Astrocyte (in vitro differentiated cells and primary cell): Measurements from ENCODE around the gene PLEKHG4. TPM values are rescaled to one million over a fixed set of nuclear protein-coding genes. Genes with fewer than 3 reads are reported as not detected.

Experiments
- DNase-seq: peaks from one replicate; pipeline ENCODE4 v3.0.0-alpha.2; 2010; ENCODE audit warnings: low read depth
- FAIRE-seq: peaks from 2 replicates; lab custom pipeline; 2011; peaks lifted over from hg19 to GRCh38; lab: Jason Lieb, UNC
- H2AFZ ChIP-seq: 2 replicates; pipeline ENCODE4 v1.6.0; 2012; ENCODE audit warnings: low read depth, low read length, inconsistent platforms
- H3K27ac ChIP-seq: 2 replicates; pipeline ENCODE4 v1.5.1; 2011; ENCODE audit warnings: low read depth, low read length, inconsistent platforms
- H3K27me3 ChIP-seq: 2 replicates; pipeline ENCODE4 v1.6.0; 2011; ENCODE audit warnings: low read length, inconsistent platforms; ENCODE audit not compliant: insufficient read depth
- H3K36me3 ChIP-seq: 2 replicates; pipeline ENCODE4 v1.5.1; 2011; ENCODE audit warnings: low read length, inconsistent platforms; ENCODE audit not compliant: insufficient read depth
- H3K4me1 ChIP-seq: 2 replicates; pipeline ENCODE4 v1.5.1; 2011; ENCODE audit warnings: low read length, inconsistent platforms; ENCODE audit not compliant: insufficient read depth
- H3K4me2 ChIP-seq: 2 replicates; pipeline ENCODE4 v1.6.0; 2012; ENCODE audit warnings: low read length, inconsistent platforms
- H3K4me3 ChIP-seq: 2 replicates; pipeline ENCODE4 v1.5.1; 2011; ENCODE audit warnings: low read depth, mild to moderate bottlenecking, low read length, inconsistent platforms; ENCODE audit not compliant: insufficient read depth
- H3K79me2 ChIP-seq: 2 replicates; pipeline ENCODE4 v1.6.0; 2012; ENCODE audit warnings: mild to moderate bottlenecking, low read length, inconsistent platforms; ENCODE audit not compliant: insufficient read depth
- H3K9ac ChIP-seq: 2 replicates; pipeline ENCODE4 v1.6.0; 2012; ENCODE audit warnings: mild to moderate bottlenecking, low read length, inconsistent platforms
- H3K9me3 ChIP-seq: 2 replicates; pipeline ENCODE4 v1.5.1; 2012; ENCODE audit warnings: low read depth, mild to moderate bottlenecking, low read length, inconsistent platforms; ENCODE audit not compliant: insufficient read depth
- H4K20me1 ChIP-seq: 2 replicates; pipeline ENCODE4 v1.6.0; 2012; ENCODE audit warnings: low read length, inconsistent platforms; ENCODE audit not compliant: insufficient read depth
- H3K27ac Mint-ChIP-seq: one replicate; pipeline ENCODE4 v1.8.0; 2021; ENCODE audit warnings: mild to moderate bottlenecking, mixed read lengths; ENCODE audit not compliant: unreplicated experiment
- H3K27me3 Mint-ChIP-seq: one replicate; pipeline ENCODE4 v1.8.0; 2021; ENCODE audit warnings: low read depth, mixed read lengths; ENCODE audit not compliant: unreplicated experiment
- H3K36me3 Mint-ChIP-seq: one replicate; pipeline ENCODE4 v1.8.0; 2021; ENCODE audit warnings: low read depth, mixed read lengths; ENCODE audit not compliant: unreplicated experiment
- H3K4me1 Mint-ChIP-seq: one replicate; pipeline ENCODE4 v1.8.0; 2021; ENCODE audit warnings: low read depth, mixed read lengths; ENCODE audit not compliant: unreplicated experiment
- H3K4me3 Mint-ChIP-seq: one replicate; pipeline ENCODE4 v1.8.0; 2021; ENCODE audit warnings: mild to moderate bottlenecking, moderate library complexity, mixed read lengths; ENCODE audit not compliant: unreplicated experiment
- H3K9me3 Mint-ChIP-seq: one replicate; pipeline ENCODE4 v1.8.0; 2021; ENCODE audit warnings: mild to moderate bottlenecking, mixed read lengths; ENCODE audit not compliant: unreplicated experiment
- EZH2 ChIP-seq: IDR thresholded peaks from 2 replicates; pipeline ENCODE4 v1.6.1; 2012; ENCODE audit warnings: mild to moderate bottlenecking, low read length, inconsistent platforms; ENCODE audit not compliant: insufficient read depth
- total RNA-seq: library from RNA; stranded (reverse); gene quantifications from 2 replicates; pipeline ENCODE4 v1.2.1, GENCODE V29; 2021
- TF ChIP-seq, protein P1 (sequence below): IDR thresholded peaks from 2 replicates; pipeline ENCODE4 v1.5.1; 2011; ENCODE audit warnings: low read depth, mild to moderate bottlenecking, inconsistent platforms, low read length, moderate library complexity; ENCODE audit not compliant: insufficient read depth

The PLEKHG4 gene
- total RNA-seq, 1 donor from 2014 or later, result 2.4 TPM

DNA sequence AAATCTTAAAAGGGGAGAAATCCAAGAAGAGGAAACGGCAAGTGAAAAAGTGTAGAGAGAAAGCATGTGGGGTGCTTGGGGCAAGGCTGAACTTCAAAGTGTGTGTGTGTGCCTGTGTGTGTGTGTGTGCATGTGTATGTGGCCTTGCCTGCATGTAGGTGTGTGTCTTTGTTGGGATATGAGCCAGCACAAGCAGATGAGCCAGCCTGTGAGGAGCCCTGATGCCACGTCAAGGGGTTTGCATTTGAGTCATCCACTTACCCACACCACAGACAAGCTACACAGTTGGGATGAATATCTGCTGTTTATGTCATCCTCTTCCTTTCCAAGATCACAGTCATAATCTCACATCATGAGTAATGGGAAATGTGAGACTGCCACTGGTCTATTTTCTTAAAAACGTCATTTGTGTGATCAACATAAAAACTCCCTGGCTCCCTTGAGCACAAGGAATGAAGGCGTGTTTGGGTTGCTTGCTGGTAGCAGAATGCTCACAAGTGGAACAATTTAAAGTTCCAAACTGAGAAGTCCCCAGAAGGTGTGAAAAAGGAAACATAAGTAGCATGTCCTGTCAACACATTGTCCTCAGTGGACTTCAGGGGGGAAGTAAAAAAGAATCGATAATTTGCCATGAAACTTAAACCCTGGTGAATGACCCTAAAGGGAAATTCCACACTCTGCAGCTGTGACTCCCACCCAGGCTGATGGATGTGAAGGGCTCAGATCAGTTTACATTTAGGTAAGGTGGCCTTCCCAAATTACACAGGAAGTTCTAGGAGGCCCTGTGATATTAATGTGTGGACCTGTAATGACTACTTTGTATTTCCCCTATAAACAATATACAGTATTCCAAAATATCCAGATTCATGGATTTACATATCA, 32.5 kb downstream of the PLEKHG4 start:
- no peak overlapping the region for H3K4me3 ChIP-seq
- peaks cover 16% of the 10 kb centered on the region for H3K4me1 Mint-ChIP-seq
- no peaks in the 10 kb centered on the region for H3K79me2 ChIP-seq
- H3K27me3 ChIP-seq, result no peaks in the 10 kb centered on the region
- no peaks in the 10 kb centered on the region for H3K9me3 Mint-ChIP-seq
- H3K36me3 Mint-ChIP-seq, result peaks cover 2% of the 10 kb centered on the region
- H3K27me3 Mint-ChIP-seq, result peaks cover 18% of the 10 kb centered on the region
- H3K27ac Mint-ChIP-seq, result peak overlapping the region; percentile 87
- no peaks in the 10 kb centered on the region for H3K9me3 ChIP-seq
- no peak overlapping the region for H3K4me3 Mint-ChIP-seq
- TF ChIP-seq, protein P1, sequence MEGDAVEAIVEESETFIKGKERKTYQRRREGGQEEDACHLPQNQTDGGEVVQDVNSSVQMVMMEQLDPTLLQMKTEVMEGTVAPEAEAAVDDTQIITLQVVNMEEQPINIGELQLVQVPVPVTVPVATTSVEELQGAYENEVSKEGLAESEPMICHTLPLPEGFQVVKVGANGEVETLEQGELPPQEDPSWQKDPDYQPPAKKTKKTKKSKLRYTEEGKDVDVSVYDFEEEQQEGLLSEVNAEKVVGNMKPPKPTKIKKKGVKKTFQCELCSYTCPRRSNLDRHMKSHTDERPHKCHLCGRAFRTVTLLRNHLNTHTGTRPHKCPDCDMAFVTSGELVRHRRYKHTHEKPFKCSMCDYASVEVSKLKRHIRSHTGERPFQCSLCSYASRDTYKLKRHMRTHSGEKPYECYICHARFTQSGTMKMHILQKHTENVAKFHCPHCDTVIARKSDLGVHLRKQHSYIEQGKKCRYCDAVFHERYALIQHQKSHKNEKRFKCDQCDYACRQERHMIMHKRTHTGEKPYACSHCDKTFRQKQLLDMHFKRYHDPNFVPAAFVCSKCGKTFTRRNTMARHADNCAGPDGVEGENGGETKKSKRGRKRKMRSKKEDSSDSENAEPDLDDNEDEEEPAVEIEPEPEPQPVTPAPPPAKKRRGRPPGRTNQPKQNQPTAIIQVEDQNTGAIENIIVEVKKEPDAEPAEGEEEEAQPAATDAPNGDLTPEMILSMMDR, result no peak
- TF ChIP-seq EZH2, result no peak
- peak; percentile 91 for FAIRE-seq
- peak overlapping the region; percentile 88 for H3K27ac ChIP-seq
- H3K4me1 ChIP-seq, result peaks cover 18% of the 10 kb centered on the region
- peak; percentile 100 for DNase-seq
- H3K9ac ChIP-seq, result peak overlapping the region; percentile 70
- H3K4me2 ChIP-seq, result peak overlapping the region; percentile 60
- no peaks in the 10 kb centered on the region for H3K36me3 ChIP-seq
- no peak overlapping the region for H2AFZ ChIP-seq
- H4K20me1 ChIP-seq, result no peaks in the 10 kb centered on the region

DNA sequence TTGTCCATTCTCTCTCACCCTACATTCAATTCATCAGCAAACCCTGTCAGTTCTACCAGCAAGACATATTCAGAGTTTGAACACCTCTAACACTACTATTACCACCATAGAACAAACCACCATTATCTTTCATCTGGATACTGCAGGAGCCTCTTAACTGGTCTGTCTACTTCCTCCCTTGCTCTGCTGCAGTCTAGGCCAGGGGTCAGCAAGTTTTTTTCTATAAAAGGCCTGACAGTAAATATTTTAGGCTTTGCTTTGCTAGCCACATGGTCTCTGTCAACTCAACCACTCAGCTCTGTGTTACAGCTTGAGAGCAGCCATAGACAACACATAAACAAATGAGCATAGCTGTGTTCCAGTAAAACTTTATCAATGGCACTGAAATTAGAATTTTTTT, 33.4 kb downstream of the PLEKHG4 start:
- Histone ChIP-seq H3K79me2 (no peaks in the 10 kb centered on the region), H3K36me3 (no peaks in the 10 kb centered on the region), H4K20me1 (no peaks in the 10 kb centered on the region), H3K4me2 (peak overlapping the region; percentile 60), H3K4me3 (no peak overlapping the region), H3K4me1 (peaks cover 18% of the 10 kb centered on the region), H2AFZ (peak overlapping the region; percentile 6), H3K27ac (peak overlapping the region; percentile 88), H3K9me3 (no peaks in the 10 kb centered on the region), H3K9ac (peak overlapping the region; percentile 70), H3K27me3 (no peaks in the 10 kb centered on the region)
- Mint-ChIP-seq H3K4me1 (peaks cover 16% of the 10 kb centered on the region), H3K9me3 (no peaks in the 10 kb centered on the region), H3K4me3 (no peak overlapping the region), H3K27ac (peak overlapping the region; percentile 47), H3K36me3 (peaks cover 2% of the 10 kb centered on the region), H3K27me3 (peaks cover 18% of the 10 kb centered on the region)
- TF ChIP-seq, protein P1, result no peak
- no peak for TF ChIP-seq EZH2
- no peak for DNase-seq
- FAIRE-seq, result no peak

DNA sequence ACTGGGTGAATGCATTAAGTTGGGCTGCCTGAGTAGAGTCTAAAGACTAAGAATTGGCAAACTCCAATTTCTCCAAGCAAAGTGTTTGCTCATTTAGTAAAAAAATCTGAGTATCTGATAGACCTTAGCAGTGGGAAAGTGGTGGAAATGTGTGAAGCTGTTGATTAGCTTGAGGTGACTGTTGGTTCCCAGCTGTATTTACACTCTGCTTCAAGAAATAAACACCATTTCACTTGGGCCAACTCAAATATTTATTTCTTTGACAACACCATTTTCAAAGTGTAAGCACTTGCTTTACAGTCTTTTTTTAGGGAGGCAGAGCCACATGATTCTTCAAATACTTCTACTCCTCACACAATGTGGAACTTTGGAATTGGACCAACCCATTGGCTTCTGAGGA, 38.5 kb downstream of the PLEKHG4 start:
- H3K4me1 ChIP-seq, result peaks cover 2% of the 10 kb centered on the region
- no peak for DNase-seq
- no peak overlapping the region for H3K4me3 ChIP-seq
- no peaks in the 10 kb centered on the region for H3K9me3 ChIP-seq
- TF ChIP-seq, protein P1, result no peak
- TF ChIP-seq EZH2, result no peak
- H3K4me2 ChIP-seq, result no peak overlapping the region
- Mint-ChIP-seq H3K36me3 (peaks cover 2% of the 10 kb centered on the region), H3K4me1 (peaks cover 2% of the 10 kb centered on the region), H3K27me3 (peaks cover 32% of the 10 kb centered on the region), H3K9me3 (no peaks in the 10 kb centered on the region), H3K4me3 (no peak overlapping the region), H3K27ac (no peak overlapping the region)
- H3K9ac ChIP-seq, result no peak overlapping the region
- no peaks in the 10 kb centered on the region for H3K79me2 ChIP-seq
- H3K27ac ChIP-seq, result no peak overlapping the region
- no peaks in the 10 kb centered on the region for H4K20me1 ChIP-seq
- no peak for FAIRE-seq
- no peak overlapping the region for H2AFZ ChIP-seq
- no peaks in the 10 kb centered on the region for H3K36me3 ChIP-seq
- H3K27me3 ChIP-seq, result peaks cover 11% of the 10 kb centered on the region
